NB4 (cell line): ENCODE measurements around the gene SLFN12L.
"Not testable (repeated sequence)": the region's sequence is repeated elsewhere in the genome, so short reads cannot be mapped to it uniquely, and the experiment has no call there.

Experiments used
- DNase-seq: peaks from one replicate; pipeline ENCODE4 v3.0.0; 2010; ENCODE audit warnings: low read depth
- H3K4me3 ChIP-seq: one replicate; pipeline ENCODE4 v1.5.1; 2011; ENCODE audit warnings: mild to moderate bottlenecking, low read depth, low read length, moderate library complexity
- MYC ChIP-seq: IDR thresholded peaks from 2 replicates; pipeline ENCODE4 v1.6.1; 2011; ENCODE audit warnings: low read depth, low read length
- POLR2A ChIP-seq: IDR thresholded peaks from 2 replicates; pipeline ENCODE4 v1.6.1; 2011; ENCODE audit warnings: mild to moderate bottlenecking; ENCODE audit not compliant: insufficient read length; ENCODE audit errors: extremely low read depth
- TF ChIP-seq, protein P1 (sequence below): IDR thresholded peaks from one replicate; pipeline ENCODE4 v1.5.1; 2012; ENCODE audit warnings: low read depth, low read length
- TF ChIP-seq, protein P2 (sequence below): IDR thresholded peaks from 2 replicates; pipeline ENCODE4 v1.6.1; 2011; ENCODE audit warnings: low read depth, low read length

The SLFN12L gene

DNA sequence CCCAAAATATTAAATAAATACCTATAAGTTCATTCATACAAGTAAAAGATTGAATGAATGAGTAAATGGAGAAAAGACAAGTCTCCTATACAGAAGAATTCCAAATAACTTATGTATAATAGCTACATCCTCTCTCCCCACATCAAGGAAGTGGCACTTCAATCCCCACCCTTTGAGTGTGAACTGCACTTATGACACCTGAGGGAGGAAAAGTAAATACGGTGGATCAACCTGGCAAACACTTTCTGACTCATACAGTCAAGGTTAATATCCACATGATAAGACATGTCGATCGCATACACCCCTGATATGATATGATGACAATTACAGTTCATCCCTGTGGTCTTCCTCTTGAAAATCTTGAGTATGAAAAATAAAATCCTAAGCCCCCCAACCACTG lies 18.0 kb downstream of the SLFN12L start:
- TF ChIP-seq MYC (no peak), POLR2A (no peak)
- TF ChIP-seq, protein P1, sequence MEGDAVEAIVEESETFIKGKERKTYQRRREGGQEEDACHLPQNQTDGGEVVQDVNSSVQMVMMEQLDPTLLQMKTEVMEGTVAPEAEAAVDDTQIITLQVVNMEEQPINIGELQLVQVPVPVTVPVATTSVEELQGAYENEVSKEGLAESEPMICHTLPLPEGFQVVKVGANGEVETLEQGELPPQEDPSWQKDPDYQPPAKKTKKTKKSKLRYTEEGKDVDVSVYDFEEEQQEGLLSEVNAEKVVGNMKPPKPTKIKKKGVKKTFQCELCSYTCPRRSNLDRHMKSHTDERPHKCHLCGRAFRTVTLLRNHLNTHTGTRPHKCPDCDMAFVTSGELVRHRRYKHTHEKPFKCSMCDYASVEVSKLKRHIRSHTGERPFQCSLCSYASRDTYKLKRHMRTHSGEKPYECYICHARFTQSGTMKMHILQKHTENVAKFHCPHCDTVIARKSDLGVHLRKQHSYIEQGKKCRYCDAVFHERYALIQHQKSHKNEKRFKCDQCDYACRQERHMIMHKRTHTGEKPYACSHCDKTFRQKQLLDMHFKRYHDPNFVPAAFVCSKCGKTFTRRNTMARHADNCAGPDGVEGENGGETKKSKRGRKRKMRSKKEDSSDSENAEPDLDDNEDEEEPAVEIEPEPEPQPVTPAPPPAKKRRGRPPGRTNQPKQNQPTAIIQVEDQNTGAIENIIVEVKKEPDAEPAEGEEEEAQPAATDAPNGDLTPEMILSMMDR = no peak
- TF ChIP-seq, protein P2, sequence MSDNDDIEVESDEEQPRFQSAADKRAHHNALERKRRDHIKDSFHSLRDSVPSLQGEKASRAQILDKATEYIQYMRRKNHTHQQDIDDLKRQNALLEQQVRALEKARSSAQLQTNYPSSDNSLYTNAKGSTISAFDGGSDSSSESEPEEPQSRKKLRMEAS = no peak
- no peak overlapping the region for H3K4me3 ChIP-seq
- no peak for DNase-seq

DNA sequence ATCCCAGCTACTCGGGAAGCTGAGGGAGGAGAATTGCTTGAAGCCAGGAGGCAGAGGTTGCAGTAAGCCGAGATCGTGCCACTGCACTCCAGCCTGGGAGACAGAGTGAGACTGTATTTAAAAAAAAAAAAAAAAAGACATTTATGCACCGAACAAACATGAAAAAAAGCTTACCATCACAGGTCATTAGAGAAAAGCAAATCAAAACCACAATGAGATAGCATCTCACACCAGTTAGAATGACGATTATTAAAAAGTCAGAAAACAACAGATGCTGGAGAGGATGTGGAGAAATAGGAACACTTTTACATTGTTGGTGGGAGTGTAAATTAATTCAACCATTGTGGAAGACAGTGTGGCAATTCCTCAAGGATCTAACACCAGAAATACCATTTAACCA lies 19.0 kb downstream of the SLFN12L start:
- not testable (repeated sequence) for DNase-seq

DNA sequence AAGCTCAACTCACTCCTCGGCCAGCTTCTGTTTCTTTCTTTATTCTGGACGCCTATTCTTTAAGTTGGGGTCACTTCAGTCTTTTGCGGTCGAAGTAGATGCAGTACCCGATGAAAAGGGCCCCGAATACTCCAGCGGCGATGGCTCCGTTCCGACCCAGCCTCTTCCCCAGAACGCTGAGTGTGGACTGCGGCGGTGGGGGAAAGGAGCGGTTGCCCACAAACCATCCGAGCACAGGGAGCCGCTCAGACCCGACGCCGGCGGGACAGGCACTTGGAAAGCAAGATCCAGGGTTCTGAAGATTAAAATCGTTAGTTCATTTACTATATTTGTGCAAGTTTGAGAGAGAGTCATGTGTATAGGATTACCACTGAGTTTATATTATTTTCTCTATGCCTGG lies 22.5 kb downstream of the SLFN12L start:
- no peak for DNase-seq
- no peak overlapping the region for H3K4me3 ChIP-seq
- TF ChIP-seq POLR2A (no peak), MYC (no peak)
- TF ChIP-seq, protein P2 = no peak
- TF ChIP-seq, protein P1 = no peak

More for the DNA sequence above, 19.0 kb downstream of the SLFN12L start:
- H3K4me3 ChIP-seq = not testable (repeated sequence)

DNA sequence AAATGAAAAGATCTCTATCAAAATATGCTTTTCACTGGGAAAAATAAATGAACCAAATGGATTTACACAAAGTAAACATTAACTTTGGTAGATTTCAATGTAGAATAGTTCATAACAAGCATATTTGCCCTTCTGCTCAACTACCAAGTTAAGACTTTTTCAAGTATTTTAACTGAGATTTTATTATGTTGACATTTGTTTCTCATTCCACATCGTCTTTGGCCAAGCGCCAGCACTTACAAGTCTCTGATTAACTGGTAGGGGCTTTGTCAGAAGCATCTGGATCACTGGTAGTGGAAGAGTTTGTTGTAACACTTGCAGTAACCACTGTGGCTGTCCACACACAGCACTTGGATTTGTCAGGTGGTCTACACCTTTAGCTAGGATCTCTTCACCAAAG lies 22.9 kb downstream of the SLFN12L start:
- H3K4me3 ChIP-seq = no peak overlapping the region
- DNase-seq = no peak
- no peak for TF ChIP-seq POLR2A
- TF ChIP-seq, protein P1 = no peak
- TF ChIP-seq, protein P2 = no peak
- no peak for TF ChIP-seq MYC

DNA sequence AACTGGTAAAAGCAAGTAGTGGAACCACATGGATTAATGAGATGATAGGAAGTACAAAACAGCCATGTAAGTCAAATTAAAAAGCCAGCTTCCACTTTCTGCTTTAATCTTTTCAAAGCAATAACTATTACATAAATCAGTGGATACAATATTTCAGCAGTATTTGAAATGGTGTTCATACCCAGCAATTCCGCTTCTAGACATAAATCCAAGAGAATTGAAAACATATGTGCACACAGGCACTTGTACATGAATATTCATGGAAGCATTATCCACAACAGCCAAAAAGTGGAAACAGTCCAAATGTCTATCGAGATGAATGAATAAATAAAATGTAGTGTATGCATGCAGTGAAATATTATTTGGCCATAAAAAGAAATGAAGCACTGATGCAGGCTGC lies 27.4 kb downstream of the SLFN12L start:
- TF ChIP-seq, protein P2 = no peak
- TF ChIP-seq MYC (no peak), POLR2A (no peak)
- TF ChIP-seq, protein P1 = no peak
- no peak for DNase-seq
- no peak overlapping the region for H3K4me3 ChIP-seq

DNA sequence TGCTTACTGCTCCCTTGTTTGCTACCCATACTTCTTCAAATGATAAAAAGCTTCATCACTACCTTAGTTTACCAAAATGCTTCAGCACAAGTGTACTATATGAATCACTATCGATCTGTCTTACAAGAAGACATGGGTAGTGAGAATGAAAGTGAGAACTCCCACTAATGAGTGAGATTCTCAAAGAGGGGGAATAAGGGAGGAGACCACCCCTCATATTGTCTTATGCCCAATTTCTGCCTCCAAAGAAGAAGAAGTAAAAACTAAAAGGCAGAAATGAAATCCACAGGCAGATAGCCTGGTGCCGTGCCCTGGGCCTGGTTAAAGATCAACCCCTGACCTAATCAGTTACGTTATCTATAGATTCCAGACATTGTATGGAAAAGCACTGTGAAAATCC lies 29.8 kb downstream of the SLFN12L start:
- DNase-seq, H3K4me3 ChIP-seq: not testable (repeated sequence)

DNA sequence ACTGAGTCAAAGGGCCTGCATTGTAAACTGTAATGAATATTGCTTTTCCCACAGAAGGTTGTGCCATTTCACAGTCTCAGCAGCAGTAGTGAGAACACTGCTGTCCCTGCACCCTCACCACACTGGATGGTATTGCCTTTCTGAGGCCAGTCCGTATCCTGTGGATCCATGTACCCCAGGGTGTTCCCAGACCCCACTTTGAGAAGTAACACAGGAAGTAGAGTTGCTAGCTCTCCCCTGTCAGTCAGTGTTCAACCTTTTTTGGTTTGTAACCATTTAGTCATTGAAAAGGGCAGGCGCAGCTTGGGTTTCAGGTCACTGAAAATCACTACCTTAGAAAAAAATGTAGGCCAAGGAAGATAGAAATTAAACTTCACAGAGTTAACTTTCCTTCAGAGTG lies 37.9 kb downstream of the SLFN12L start:
- DNase-seq = no peak
- no peak overlapping the region for H3K4me3 ChIP-seq
- TF ChIP-seq, protein P1 = no peak
- no peak for TF ChIP-seq MYC
- TF ChIP-seq POLR2A = no peak
- TF ChIP-seq, protein P2 = no peak
